Ectodermal cell (in vitro differentiated cells): Measurements from ENCODE around the gene RBM28.

Experiments used
- H3K27ac ChIP-seq: 2 replicates; pipeline ENCODE4 v1.7.0; 2013; ENCODE audit warnings: mild to moderate bottlenecking, low read depth, low read length; ENCODE audit not compliant: insufficient read depth, poor library complexity, severe bottlenecking
- H3K27me3 ChIP-seq: 2 replicates; pipeline ENCODE4 v1.7.0; 2013; ENCODE audit warnings: mild to moderate bottlenecking, low read length; ENCODE audit not compliant: insufficient read depth, control insufficient read depth, poor library complexity, severe bottlenecking
- H3K36me3 ChIP-seq: one replicate; pipeline ENCODE4 v1.7.0; 2013; ENCODE audit warnings: low read length; ENCODE audit not compliant: control insufficient read depth, insufficient read depth
- H3K4me1 ChIP-seq: one replicate; pipeline ENCODE4 v1.7.0; 2013; ENCODE audit warnings: low read length; ENCODE audit not compliant: control insufficient read depth, insufficient read depth
- H3K4me3 ChIP-seq: 2 replicates; pipeline ENCODE4 v1.7.0; 2013; ENCODE audit warnings: low read depth, low read length, control low read depth; ENCODE audit not compliant: insufficient read depth
- H3K9me3 ChIP-seq: 2 replicates; pipeline ENCODE4 v1.7.0; 2013; ENCODE audit warnings: mild to moderate bottlenecking, low read length, moderate library complexity; ENCODE audit not compliant: control insufficient read depth
- WGBS, 2 experiments: methylation state at CpG; one replicate each; pipeline ENCODE4 v1.1.7; 2013; ENCODE audit warnings: missing lambda C conversion rate in 2 of 2; 5-methylcytosine and 5-hydroxymethylcytosine counted together

RBM28 gene

GRCh38 chr7:128318691-128319090, 25.0 kb downstream of the RBM28 start:
- no peak overlapping the region for H3K4me3 ChIP-seq
- H3K9me3 ChIP-seq, result no peaks in the 10 kb centered on the region
- no peaks in the 10 kb centered on the region for H3K4me1 ChIP-seq
- WGBS, 2 experiments, result 90 to 95% methylated on average over 5 of the region's 5 CpGs
- H3K27ac ChIP-seq, result no peak overlapping the region
- no peaks in the 10 kb centered on the region for H3K27me3 ChIP-seq
- peaks cover 58% of the 10 kb centered on the region for H3K36me3 ChIP-seq

DNA sequence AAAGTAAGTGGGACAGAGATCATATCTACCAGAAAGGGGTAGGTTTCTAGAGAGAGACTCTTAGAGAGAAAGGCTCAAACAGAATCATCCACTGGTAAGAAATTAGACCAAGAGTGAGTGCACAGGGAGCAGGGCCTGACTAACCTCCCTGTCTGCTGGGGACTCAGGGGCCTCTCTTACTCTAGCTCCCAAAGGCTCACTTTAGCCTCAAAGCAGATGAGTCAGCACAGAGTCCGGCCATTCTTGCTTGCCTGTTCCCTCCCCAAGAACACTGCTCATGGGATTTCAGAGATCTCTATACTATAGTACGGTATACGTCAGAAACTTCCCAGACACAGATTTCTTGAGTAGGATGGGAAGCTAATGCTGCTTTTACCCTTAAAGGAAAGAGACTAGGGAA, 32.7 kb downstream of the RBM28 start:
- Histone ChIP-seq H3K4me3 (no peak overlapping the region), H3K27me3 (no peaks in the 10 kb centered on the region), H3K27ac (no peak overlapping the region), H3K9me3 (no peaks in the 10 kb centered on the region), H3K4me1 (peaks cover 5% of the 10 kb centered on the region), H3K36me3 (peaks cover 24% of the 10 kb centered on the region)
- 95 to 96% methylated on average over 3 of the region's 3 CpGs for WGBS, 2 experiments

DNA sequence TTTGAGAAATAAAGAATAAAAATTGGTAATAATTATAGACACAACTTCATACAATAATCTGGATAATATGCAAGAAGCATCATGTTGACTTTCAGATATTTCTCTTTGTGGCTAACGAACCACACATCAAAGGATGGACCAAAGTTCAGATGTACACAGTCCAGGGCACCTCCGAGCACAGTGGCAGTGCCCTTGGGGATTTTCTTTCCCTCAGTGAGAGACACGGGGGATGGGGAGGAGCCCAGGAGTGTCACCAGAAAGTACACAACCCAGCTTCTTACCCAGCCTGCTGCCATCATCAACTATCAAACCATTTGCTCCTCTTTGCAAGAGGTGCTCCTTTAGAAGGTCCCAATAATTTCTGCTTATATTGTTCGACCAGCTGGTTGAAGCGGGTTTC, 33.2 kb downstream of the RBM28 start:
- H3K36me3 ChIP-seq, result peaks cover 22% of the 10 kb centered on the region
- H3K27me3 ChIP-seq, result no peaks in the 10 kb centered on the region
- no peaks in the 10 kb centered on the region for H3K9me3 ChIP-seq
- H3K4me3 ChIP-seq, result no peak overlapping the region
- 92 to 93% methylated on average over 5 of the region's 5 CpGs for WGBS, 2 experiments
- peaks cover 5% of the 10 kb centered on the region for H3K4me1 ChIP-seq
- no peak overlapping the region for H3K27ac ChIP-seq

DNA sequence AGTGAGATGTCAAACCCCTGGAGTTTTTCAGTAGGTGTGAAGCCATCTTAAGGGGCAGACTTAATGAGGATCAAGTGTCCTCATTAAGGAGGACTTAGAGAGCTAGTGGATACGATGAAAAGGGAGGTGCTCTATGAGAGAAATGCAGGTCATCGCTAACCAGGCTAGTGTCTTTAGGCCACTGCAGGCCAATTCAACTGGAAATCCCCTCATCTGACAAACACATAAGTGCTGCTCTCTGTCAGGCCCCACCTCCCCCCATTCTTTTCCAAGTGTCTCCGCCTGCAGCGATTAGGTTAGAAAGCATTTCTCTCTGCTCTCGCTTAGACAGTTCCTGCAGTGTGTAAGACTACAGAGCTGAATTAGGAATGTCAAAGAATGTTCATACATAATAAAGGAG, 33.7 kb downstream of the RBM28 start:
- WGBS, 2 experiments, result 85 to 90% methylated on average over 4 to 5 of the region's 5 CpGs
- H3K36me3 ChIP-seq, result peaks cover 19% of the 10 kb centered on the region
- no peaks in the 10 kb centered on the region for H3K27me3 ChIP-seq
- H3K9me3 ChIP-seq, result no peaks in the 10 kb centered on the region
- H3K4me3 ChIP-seq, result no peak overlapping the region
- H3K4me1 ChIP-seq, result peaks cover 5% of the 10 kb centered on the region
- H3K27ac ChIP-seq, result no peak overlapping the region

- Histone ChIP-seq H3K27ac (no peak overlapping the region), H3K4me3 (no peak overlapping the region), H3K9me3 (no peaks in the 10 kb centered on the region), H3K36me3 (peaks cover 13% of the 10 kb centered on the region), H3K27me3 (no peaks in the 10 kb centered on the region), H3K4me1 (peaks cover 5% of the 10 kb centered on the region)
- WGBS, 2 experiments, result 93 to 94% methylated on average over 6 of the region's 6 CpGs
These were observed 34.6 kb downstream of the RBM28 start for GRCh38 chr7:128309124-128309523.

DNA sequence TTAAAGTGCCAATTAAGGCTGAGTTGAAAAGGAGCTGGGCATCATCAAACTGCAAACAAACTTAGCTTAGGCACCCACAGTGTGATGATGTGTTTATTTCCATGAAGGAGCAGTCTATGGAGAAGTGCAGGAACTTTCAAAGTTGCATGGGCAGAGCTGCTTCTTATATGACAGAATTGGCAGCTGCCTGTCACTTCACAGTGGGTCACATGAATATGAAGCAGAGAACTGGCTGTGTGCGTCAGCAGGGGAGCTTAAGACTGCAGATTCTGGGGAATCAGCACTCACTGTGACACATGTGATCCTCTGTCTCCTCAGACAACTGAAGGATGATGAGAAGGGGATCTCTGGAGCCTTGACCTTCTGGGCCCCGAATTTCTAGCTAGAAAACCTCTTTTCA, 36.6 kb downstream of the RBM28 start:
- WGBS, 2 experiments, result 80 to 82% methylated on average over 2 of the region's 2 CpGs
- no peaks in the 10 kb centered on the region for H3K27me3 ChIP-seq

GRCh38 chr7:128304212-128304611, 39.5 kb downstream of the RBM28 start:
- H3K27ac ChIP-seq, result no peak overlapping the region
- no peak overlapping the region for H3K4me3 ChIP-seq
- H3K36me3 ChIP-seq, result peaks cover 4% of the 10 kb centered on the region
- H3K27me3 ChIP-seq, result no peaks in the 10 kb centered on the region
- peaks cover 4% of the 10 kb centered on the region for H3K4me1 ChIP-seq
- no peaks in the 10 kb centered on the region for H3K9me3 ChIP-seq
- 100% methylated on average over 1 of the region's 1 CpG for WGBS, 2 experiments

More for the DNA sequence above, 36.6 kb downstream of the RBM28 start:
- Histone ChIP-seq H3K36me3 (peaks cover 4% of the 10 kb centered on the region), H3K4me3 (no peak overlapping the region), H3K27ac (no peak overlapping the region), H3K9me3 (no peaks in the 10 kb centered on the region), H3K4me1 (peaks cover 5% of the 10 kb centered on the region)

DNA sequence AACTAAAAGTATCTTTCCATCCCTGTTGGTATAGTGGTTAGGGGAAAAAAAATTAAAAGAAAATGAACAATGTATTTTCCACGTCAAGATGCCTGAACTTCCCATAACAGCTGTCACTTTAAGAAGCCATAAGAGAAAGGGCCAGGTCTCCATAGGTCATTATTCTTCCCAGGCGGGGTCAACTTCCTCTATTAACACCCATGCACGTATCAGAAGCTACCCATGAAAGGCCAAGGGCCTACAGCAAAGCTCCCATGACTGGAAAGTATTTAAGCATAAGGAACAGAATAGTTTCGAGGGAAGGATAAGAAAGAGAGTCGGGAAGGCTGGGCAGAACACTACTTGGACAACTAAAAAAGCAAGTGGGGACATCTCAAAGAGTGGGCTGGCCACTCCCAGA, 40.1 kb downstream of the RBM28 start:
- Histone ChIP-seq H3K36me3 (peaks cover 4% of the 10 kb centered on the region), H3K4me1 (peaks cover 10% of the 10 kb centered on the region), H3K4me3 (no peak overlapping the region), H3K27ac (no peak overlapping the region), H3K27me3 (no peaks in the 10 kb centered on the region), H3K9me3 (no peaks in the 10 kb centered on the region)
- WGBS, 2 experiments, result 92 to 95% methylated on average over 5 of the region's 5 CpGs

GRCh38 chr7:128303133-128303532, 40.6 kb downstream of the RBM28 start:
- no peaks in the 10 kb centered on the region for H3K27me3 ChIP-seq
- WGBS, 2 experiments, result 93 to 95% methylated on average over 2 of the region's 2 CpGs
- H3K27ac ChIP-seq, result no peak overlapping the region
- H3K9me3 ChIP-seq, result no peaks in the 10 kb centered on the region
- H3K4me3 ChIP-seq, result no peak overlapping the region
- peaks cover 11% of the 10 kb centered on the region for H3K4me1 ChIP-seq
- peaks cover 4% of the 10 kb centered on the region for H3K36me3 ChIP-seq

- no peak overlapping the region for H3K27ac ChIP-seq
These were observed 41.6 kb downstream of the RBM28 start for GRCh38 chr7:128302139-128302538.

DNA sequence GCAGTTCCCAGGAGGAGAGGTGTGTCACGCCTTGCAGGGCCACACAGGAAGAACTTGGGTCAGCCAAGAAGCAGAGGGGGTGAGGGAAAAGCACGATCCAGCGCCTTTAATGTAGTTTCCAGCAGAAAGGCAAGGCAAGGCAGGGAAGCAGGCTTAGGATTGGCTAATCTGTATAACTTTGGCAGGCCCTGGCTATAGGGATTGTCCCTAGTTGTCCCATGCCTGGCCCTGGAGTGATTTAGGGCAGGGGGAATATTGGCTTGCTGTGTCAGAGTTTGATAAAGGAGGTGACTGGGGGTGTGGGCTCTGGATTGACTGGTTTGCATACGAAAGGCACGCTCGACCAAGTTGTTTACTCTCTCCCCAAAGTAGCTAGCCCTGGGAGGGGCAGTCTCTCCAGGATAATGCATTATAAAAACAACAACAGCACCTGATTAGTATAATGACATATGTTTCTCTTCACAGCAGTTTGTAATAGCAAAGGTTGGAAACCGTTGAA, 44.5 kb downstream of the RBM28 start:
- Histone ChIP-seq H3K36me3 (no peaks in the 10 kb centered on the region), H3K4me1 (peaks cover 11% of the 10 kb centered on the region), H3K27ac (no peak overlapping the region), H3K4me3 (no peak overlapping the region), H3K9me3 (no peaks in the 10 kb centered on the region), H3K27me3 (no peaks in the 10 kb centered on the region)
- 16 to 21% methylated on average over 6 of the region's 7 CpGs for WGBS, 2 experiments

More at GRCh38 chr7:128302139-128302538, 41.6 kb downstream of the RBM28 start:
- Histone ChIP-seq H3K4me3 (no peak overlapping the region), H3K27me3 (no peaks in the 10 kb centered on the region), H3K36me3 (peaks cover 4% of the 10 kb centered on the region), H3K9me3 (no peaks in the 10 kb centered on the region), H3K4me1 (peaks cover 11% of the 10 kb centered on the region)
- 89 to 94% methylated on average over 9 to 10 of the region's 10 CpGs for WGBS, 2 experiments
